ENCODE data around the gene NOX4. TPM values are rescaled to one million over a fixed set of nuclear protein-coding genes. Genes with fewer than 3 reads are reported as not detected.

Gene NOX4
- total RNA-seq, 1 donor from 2014 or later, result 16.8 TPM

- peak; percentile 23 for DNase-seq (ENCODE audit: low read depth)
- no peaks in the 10 kb centered on the region for H3K27me3 ChIP-seq (ENCODE audit: control insufficient read depth, insufficient read depth, low read length)
- no peak for TF ChIP-seq CTCF (IDR thresholded peaks at IDR 0.05; ENCODE audit: insufficient read depth, low read length, poor library complexity, severe bottlenecking)
- H3K36me3 ChIP-seq (ENCODE audit: control insufficient read depth, insufficient read depth, low read length), result no peaks in the 10 kb centered on the region
- H3K4me3 ChIP-seq (ENCODE audit: low read depth, low read length), result no peak overlapping the region
These were observed 32.5 kb downstream of the NOX4 start for GRCh38 chr11:89458716-89459115.

GRCh38 chr11:89457190-89457589, 34.0 kb downstream of the NOX4 start:
- Histone ChIP-seq H3K36me3 (ENCODE audit: control insufficient read depth, insufficient read depth, low read length) (no peaks in the 10 kb centered on the region), H3K27me3 (ENCODE audit: control insufficient read depth, insufficient read depth, low read length) (no peaks in the 10 kb centered on the region), H3K4me3 (ENCODE audit: low read depth, low read length) (no peak overlapping the region)
- no peak for TF ChIP-seq CTCF (IDR thresholded peaks at IDR 0.05; ENCODE audit: insufficient read depth, low read length, poor library complexity, severe bottlenecking)
- DNase-seq (ENCODE audit: low read depth), result no peak

- DNase-seq (ENCODE audit: low read depth), result no peak
- no peaks in the 10 kb centered on the region for H3K27me3 ChIP-seq (ENCODE audit: control insufficient read depth, insufficient read depth, low read length)
- TF ChIP-seq CTCF (IDR thresholded peaks at IDR 0.05; ENCODE audit: insufficient read depth, low read length, poor library complexity, severe bottlenecking), result no peak
These were observed 34.5 kb downstream of the NOX4 start for GRCh38 chr11:89456681-89457080.

GRCh38 chr11:89452780-89453179, 38.4 kb downstream of the NOX4 start:
- TF ChIP-seq CTCF (IDR thresholded peaks at IDR 0.05; ENCODE audit: insufficient read depth, low read length, poor library complexity, severe bottlenecking), result no peak
- H3K4me3 ChIP-seq (ENCODE audit: low read depth, low read length), result no peak overlapping the region
- no peaks in the 10 kb centered on the region for H3K36me3 ChIP-seq (ENCODE audit: control insufficient read depth, insufficient read depth, low read length)
- H3K27me3 ChIP-seq (ENCODE audit: control insufficient read depth, insufficient read depth, low read length), result no peaks in the 10 kb centered on the region
- no peak for DNase-seq (ENCODE audit: low read depth)

More at GRCh38 chr11:89456681-89457080, 34.5 kb downstream of the NOX4 start:
- Histone ChIP-seq H3K36me3 (ENCODE audit: control insufficient read depth, insufficient read depth, low read length) (no peaks in the 10 kb centered on the region), H3K4me3 (ENCODE audit: low read depth, low read length) (no peak overlapping the region)

GRCh38 chr11:89447845-89448244, 43.3 kb downstream of the NOX4 start:
- no peaks in the 10 kb centered on the region for H3K27me3 ChIP-seq (ENCODE audit: control insufficient read depth, insufficient read depth, low read length)
- no peaks in the 10 kb centered on the region for H3K36me3 ChIP-seq (ENCODE audit: control insufficient read depth, insufficient read depth, low read length)
- DNase-seq (ENCODE audit: low read depth), result no peak
- no peak overlapping the region for H3K4me3 ChIP-seq (ENCODE audit: low read depth, low read length)
- TF ChIP-seq CTCF (IDR thresholded peaks at IDR 0.05; ENCODE audit: insufficient read depth, low read length, poor library complexity, severe bottlenecking), result no peak
